ENCODE data around the gene VPS13D.

DNA sequence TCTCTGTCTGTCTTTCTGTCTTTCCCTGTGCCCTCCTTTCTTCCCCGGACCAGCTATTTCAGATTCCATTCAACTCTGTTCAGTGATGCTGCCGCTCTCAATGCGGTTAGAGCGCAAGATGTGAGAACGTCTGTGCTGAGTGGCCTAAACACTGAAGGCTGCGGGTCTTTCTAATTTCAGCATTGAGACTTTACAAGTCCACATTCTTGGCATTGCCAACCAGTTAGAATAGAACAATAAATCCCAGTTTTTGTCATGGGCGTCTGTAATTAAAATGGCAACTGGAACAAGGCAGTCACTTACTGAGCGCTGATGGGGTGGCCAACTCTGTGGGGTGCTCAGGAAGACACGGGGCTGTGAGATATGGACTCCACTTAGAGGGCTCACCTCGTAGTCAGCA lies 275.4 kb downstream of the VPS13D start:
- TF ChIP-seq, protein P1, sequence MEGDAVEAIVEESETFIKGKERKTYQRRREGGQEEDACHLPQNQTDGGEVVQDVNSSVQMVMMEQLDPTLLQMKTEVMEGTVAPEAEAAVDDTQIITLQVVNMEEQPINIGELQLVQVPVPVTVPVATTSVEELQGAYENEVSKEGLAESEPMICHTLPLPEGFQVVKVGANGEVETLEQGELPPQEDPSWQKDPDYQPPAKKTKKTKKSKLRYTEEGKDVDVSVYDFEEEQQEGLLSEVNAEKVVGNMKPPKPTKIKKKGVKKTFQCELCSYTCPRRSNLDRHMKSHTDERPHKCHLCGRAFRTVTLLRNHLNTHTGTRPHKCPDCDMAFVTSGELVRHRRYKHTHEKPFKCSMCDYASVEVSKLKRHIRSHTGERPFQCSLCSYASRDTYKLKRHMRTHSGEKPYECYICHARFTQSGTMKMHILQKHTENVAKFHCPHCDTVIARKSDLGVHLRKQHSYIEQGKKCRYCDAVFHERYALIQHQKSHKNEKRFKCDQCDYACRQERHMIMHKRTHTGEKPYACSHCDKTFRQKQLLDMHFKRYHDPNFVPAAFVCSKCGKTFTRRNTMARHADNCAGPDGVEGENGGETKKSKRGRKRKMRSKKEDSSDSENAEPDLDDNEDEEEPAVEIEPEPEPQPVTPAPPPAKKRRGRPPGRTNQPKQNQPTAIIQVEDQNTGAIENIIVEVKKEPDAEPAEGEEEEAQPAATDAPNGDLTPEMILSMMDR (IDR thresholded peaks at IDR 0.05), result no peak
- TF ChIP-seq POLR2A (IDR thresholded peaks at IDR 0.05), result no peak

Data from esophagus squamous epithelium (tissue), 4 donors.